ENCODE data around the gene SATB2.

GRCh38 chr2:199303728-199304177 is 154.0 kb downstream of the SATB2 start:
- TF ChIP-seq POLR2A (IDR thresholded peaks at IDR 0.05; ENCODE audit: low read depth) (no peak), POLR2AphosphoS5 (IDR thresholded peaks at IDR 0.05) (no peak)

Measured in esophagus muscularis mucosa (tissue), 2 donors.